Fibroblast of skin of abdomen (primary cell): ENCODE data around the gene C2CD4D. TPM values are rescaled to one million over a fixed set of nuclear protein-coding genes. Genes with fewer than 3 reads are reported as not detected.
A peak's percentile ranks its signal among the peaks of the same experiment; 100 is the strongest.
"Not testable (repeated sequence)": the region's sequence is repeated elsewhere in the genome, so short reads cannot be mapped to it uniquely, and the experiment has no call there.

Experiments
- DNase-seq: peaks from one replicate; pipeline ENCODE4 v3.0.0-alpha.2; 2013
- polyA plus RNA-seq, 2 experiments: library from polyadenylated mRNA; unstranded; fragments of 120-200 nt; gene quantifications; one replicate each; pipeline ENCODE4 v1.2.1, GENCODE V29; 2013; ENCODE audit not compliant: insufficient read length in 2 of 2

The C2CD4D gene
- polyA plus RNA-seq (2013, experiment 1 of 2; ENCODE audit: insufficient read length), result not detected
- not detected for polyA plus RNA-seq (2013, experiment 2 of 2; ENCODE audit: insufficient read length)

DNA sequence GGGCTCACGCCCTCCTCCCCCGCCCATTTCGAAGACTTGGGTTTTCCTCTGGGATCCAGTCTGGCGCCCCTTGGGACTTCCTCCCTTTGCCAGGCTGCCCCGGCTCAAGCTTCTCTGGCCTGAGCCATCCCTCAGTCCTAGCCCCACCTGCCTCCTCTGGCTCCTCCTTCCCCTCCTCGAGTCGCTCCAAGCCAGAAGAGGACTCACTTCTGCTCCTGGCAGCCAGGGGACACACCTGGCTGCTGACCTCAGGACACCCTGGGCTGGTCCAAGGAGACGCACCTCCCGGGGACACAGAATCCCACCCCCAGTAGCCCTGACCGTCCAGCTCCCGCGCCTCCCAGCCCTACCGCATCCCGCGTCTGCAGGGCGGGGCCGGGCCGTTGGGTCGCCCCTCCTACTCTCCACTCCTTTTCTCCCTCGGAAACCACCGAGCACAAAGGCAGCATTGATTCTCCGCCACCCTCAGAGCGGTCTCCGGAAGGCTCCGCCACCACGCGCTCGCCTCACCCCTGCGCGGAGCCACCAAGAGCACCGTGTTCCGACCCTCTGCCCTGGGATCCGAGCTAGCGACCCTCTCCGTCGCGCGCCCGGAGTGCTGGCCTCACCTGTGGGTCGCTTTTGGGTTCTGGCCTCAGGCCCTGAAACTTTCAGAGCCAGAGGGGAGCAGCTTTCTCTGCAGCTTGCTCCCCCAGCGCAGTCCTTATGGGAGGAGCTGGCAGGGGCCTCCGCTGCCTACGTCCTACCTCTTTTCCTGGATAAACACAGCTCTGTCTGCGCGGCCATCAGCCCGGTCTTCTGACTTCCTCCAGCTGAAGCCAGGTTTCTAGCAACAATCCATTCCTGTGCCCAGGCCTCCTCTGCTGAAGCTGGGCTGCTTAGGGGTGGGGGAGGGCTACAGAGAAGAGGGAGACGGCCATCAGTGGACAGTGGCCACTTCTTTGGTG, at the start of gene C2CD4D:
C2CD4D (minus strand) TSS at position 364 of the 947 bp plus-strand sequence. CDS start 831 bp downstream, outside the sequence.
- DNase-seq, result no peak

DNA sequence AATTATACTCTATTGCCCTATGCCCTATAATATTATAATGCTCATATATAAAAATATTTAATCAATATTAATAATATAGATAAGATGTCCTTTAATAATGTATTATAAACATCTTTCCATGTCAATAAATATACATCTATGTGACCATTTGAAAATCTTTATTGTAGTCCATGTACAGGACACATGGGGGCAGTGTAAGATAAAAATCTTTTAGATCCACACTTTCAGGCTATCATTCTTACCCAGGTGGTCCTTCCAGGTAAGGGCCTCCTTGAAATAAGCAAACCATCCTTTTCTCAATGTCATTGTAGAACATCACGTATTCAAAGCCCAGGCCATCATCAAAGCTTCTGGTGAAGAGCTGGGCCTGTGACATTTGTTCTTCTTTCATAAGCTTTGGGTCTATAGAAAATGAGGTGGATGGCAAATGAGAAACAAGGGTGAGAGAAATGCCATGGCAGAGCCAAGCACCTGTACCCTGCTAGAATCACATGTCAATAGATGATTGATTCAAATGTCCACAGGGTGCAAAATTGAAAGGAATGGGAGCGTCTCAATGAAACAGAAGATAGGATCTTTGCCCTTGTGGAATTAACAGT, 49.5 kb upstream of the C2CD4D start:
- no peak for DNase-seq

DNA sequence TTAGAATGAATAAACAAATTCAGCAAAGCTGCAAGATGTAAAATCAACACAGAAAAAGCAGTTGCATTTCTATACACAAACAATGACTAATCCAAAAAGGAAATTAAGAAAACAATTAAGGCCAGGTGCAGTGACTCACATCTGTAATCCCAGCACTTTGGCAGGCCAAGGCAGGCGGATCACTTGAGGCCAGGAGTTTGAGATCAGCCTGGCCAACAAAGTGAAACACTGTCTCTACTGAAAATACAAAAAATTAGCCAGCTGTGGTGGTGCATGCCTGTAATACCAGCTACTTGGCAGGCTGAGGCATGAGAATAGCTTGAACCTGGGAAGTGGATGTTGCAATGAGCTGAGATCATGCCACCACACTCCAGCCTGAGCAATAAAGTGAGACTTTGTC, 47.4 kb upstream of the C2CD4D start:
- peak; percentile 25 for DNase-seq

DNA sequence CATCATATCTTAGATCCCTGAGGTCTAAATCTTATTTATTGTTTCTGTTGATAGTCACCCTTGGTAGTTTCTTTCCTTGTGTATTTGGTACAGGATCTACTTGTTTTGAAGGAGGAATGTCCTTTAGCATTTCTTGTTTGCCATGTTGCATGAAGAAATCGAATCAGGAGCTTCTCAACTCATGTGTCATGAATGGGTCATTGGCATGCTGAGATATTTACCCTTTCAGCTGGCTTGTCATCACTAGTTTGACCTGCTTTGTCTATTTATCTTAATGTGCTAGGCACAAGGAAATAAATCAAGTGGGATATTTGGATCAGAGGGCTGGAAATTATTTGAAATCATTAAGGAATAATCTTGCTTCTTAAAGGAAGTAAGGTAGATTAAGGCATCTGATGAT, 45.9 kb upstream of the C2CD4D start:
- no peak for DNase-seq

DNA sequence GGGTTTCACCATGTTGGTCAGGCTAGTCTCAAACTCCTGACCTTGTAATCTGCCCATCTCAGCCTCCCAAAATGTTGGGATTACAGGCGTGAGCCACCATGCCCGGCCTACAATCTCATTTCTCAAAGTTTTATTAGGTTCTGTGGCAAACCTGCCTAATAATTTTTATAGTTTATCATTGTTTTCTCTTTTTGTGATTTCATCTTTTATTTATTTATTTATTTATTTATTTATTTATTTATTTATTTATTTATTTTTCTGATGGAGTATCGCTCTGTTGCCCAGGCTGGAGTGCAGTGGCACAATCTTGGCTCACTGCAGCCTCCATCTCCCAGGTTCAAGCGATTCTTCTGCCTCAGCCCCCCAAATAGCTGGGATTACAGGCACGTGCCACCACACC, 45.3 kb upstream of the C2CD4D start:
- not testable (repeated sequence) for DNase-seq

DNA sequence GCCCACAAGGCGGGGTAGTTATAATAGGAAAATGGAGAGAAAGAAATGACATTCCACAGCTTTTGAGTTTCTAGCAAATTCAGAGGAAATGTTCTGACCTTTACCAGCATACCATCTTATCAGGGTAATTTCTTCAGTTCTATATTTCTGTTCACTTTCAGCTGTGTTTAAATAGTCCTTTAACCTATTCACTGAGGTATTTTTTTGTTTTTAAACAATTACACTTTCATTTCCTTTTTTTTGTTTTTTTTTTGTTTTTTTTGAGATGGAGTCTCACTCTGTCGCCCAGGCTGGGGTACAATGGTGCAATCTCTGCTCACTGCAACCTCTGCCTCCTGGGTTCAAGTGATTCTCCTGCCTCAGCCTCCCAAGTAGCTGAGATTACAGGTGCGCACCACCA, 44.8 kb upstream of the C2CD4D start:
- not testable (repeated sequence) for DNase-seq

DNA sequence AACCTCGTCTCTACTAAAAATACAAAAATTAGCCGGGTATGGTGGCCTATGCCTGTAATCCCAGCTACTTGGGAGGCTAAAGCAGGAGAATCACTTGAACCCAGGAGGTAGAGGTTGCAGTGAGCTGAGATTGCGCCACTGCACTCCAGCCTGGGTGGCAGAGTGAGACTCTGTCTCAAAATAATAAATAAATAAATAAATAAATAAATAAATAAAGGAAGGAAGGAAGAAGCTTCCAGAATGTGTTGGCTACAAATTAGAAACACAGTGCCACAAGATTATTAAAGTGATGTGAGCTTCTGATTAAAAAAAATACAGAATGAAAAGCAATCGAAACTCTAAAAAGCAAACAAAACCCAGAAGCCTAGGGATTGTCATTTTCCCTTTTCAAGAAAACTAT, 44.3 kb upstream of the C2CD4D start:
- not testable (repeated sequence) for DNase-seq

DNA sequence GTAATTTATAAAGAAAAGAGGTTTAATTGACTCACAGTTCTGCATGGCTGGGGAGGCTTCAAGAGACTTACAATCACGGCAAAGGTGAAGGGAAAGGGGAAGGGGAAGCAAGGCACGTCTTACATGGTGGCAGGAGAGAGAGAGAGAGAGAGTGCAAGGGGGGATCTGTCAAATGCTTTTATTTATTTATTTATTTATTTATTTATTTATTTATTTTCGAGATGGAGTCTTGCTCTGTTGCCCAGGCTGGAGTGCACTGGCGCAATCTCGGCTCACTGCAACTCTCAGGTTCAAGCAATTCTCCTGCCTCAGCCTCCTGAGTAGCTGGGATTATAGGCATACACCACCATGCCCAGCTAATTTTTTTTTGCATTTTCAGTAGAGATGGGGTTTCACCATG, 43.3 kb upstream of the C2CD4D start:
- not testable (repeated sequence) for DNase-seq

DNA sequence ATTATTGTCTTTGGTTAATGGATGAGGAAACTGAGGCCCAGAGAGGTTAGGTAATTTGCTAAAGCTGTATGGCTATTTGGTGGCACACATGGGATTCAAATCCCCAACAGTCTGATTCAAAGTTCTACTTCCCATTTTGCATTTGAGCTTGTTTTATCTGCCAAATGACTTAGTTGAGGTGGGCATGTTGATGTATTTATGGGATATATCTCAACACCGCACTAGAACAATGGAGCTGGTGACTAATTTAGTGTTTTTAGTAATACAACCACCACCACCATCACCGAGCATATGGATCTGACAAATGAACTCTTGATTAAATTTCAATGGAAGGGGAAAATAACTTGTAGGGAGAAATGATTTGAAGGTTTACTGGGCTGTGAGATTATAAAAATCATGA, 42.8 kb upstream of the C2CD4D start:
- no peak for DNase-seq

DNA sequence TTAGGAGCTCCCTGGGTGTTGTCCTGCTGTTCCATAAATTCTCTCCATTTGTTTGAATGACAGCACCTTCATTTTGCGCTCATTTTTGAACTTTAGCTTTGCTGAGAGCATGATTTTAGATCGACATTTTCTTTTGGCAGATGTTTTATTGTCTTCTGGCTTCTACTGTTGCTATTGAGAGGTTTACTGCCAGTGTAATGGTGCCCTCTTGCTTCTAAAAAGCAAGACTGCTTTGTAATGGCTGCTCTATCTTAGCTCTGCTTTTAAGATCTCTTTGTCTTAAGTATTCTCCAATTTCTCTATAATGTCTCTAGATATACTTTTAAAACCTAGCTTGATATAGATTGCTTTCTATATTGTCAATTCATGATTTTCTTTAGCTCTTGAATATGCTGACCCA, 41.9 kb upstream of the C2CD4D start:
- DNase-seq, result no peak

DNA sequence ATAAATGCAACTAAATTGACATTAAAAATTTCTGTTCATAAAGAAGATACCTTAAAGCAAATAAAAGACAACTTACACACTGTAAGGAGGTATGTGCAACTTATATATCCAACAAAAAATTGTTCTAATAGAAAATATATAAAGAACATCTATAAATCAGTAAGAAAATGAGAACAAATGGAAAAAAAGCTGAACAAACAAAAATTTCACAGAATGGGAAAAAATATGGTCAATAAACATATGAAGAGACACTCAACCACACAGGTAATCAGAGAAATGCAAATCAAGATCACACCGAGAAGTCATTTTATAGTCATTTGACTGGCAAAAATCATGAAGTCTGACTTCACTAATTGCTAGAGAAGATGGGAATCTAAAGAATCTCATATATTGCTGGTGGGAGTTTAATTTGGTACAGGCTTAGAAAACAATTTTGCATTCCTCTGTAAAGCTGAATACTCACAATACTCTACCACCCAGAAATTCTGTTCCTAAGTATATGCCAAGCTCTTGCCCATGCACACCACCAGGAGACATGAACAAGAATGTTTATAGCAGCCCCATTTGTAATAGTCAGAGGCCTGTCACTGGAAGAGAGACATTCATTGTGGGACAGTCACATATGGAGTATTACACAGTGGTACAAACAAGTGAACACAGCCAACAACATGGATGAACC, 35.9 kb upstream of the C2CD4D start:
- DNase-seq, result no peak

DNA sequence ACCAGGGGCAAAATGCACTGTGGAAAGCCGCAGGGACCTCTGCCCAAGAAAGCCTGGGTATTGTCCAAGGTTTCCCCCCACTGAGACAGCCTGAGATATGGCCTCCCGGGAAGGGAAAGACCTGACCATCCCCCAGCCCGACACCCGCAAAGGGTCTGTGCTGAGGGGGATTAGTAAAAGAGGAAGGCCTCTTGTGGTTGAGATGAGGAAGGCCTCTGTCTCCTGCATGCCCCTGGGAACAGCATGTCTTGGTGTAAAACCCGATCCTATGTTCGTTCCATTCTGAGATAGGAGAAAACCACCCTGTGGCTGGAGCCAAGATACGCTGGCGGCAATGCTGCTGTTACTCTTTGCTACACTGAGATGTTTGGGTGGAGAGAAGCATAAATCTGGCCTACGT, 33.2 kb upstream of the C2CD4D start:
- not testable (repeated sequence) for DNase-seq

DNA sequence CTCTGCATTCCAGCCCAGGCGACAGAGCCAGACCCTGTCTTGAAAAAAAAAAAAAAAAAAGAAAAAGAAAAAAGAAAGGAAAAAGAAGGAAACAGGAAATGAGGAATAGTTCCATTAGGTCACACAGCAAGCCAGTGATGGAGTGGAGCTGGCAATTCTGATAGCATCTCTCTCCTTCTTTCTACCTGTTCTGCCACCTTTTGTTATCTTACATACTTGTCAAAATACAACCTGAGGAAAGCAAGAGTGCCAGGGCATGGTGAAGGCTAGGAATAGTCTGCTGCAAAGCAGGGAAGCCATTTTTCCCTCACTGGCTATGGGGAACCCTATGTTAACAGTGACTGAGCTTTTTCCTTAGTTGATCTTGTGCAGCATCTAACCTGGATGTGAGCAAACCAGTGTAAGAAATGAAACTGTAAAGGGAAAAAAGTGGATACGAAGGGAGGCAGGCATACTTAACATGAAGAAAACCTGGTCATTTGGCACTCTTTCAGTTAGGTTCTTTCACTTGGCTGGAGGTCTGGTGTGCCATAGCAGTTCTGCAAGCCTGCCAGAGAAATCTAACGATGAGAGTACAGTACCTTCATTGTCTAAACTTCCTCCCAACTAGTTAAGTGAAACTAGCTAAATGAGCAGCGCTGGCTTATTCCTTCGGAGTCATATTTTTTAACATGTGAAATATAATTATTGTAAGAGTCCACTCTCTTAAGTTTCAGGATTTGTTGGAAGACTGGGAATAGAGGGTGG, 31.8 kb upstream of the C2CD4D start:
- no peak for DNase-seq

DNA sequence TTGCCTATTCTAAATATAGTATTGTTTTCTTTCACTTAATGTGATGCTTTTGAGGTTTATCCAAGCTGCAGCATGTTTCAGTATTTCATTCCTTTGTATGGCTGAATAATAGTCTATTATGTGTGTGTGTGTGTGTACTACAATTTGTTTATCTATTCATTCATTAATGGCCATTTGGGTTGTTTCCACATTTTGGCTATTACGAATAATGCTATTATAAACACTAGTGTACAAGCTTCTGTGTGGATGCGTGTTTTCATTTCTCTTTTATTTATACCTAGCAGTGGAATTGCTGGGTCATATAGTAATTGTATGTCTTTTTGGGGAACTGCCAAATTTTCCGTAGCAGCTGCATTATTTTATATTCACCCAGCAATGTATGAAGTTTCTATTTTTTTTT, 28.9 kb upstream of the C2CD4D start:
- DNase-seq, result no peak

DNA sequence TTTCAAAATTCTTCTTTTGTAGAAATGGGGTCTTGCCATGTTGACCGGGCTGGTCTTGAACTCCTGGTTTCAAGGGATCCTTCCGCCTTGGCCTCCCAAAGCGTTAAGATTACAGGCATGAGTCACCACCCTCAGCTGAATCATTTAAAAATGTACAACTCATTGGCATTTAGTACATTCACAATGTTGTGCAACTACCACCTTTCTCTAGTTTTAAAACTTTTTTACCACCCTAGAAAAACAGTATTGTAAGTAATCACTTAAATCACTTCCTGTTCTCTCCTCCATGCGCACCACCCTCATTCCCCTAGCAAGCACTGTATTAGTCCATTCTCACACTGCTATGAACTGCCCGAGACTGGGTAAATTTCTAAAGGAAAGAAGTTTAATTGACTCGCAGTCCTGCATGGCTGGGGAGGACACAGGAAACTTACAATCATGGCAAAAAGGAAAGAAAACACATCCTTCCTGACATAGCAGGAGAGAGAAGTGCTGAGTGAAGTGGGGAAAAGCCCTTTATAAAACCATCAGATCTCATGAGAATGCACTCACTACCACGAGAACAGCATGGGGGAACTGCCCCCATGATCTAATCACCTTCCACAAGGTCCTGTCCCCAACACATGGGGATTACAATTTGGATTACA, 28.3 kb upstream of the C2CD4D start:
- peak; percentile 38 for DNase-seq

DNA sequence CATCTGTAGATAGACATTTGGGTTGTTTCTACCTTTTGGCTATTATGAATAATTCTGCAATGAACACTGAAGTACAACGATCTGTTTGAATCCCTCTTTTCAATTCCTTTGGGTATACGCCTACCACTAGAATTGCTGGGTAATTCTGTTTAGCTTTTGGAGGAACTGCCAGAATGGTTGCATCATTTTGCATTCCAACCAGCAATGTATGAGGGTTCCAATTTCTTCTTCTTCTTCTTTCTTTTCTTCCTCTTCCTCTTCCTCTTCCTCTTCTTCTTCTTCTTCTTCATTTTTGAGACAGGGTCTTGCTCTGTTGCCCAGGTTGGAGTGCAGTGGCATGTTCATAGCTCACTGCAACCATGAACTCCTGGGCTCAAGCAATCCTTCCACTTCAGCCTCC, 27.7 kb upstream of the C2CD4D start:
- no peak for DNase-seq

DNA sequence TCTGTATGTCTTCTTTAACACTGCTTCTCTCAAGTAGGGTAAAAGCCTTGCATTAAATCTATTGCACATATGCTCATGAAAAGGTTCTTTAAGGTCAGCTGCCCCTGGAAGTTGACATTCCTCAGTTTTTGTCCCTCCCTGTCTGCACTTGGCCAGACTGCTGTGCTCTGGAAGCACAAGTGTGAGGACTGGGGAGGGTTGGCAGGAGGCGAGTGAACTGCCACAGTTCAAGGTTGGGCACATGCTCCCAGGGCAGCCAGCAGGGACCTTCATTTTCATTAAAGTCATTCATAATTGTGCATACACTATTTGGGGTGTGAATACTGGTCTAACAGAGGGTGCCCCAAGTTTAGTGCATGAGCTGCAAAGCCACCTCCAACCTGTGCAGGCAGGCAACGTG, 24.8 kb upstream of the C2CD4D start:
- no peak for DNase-seq

DNA sequence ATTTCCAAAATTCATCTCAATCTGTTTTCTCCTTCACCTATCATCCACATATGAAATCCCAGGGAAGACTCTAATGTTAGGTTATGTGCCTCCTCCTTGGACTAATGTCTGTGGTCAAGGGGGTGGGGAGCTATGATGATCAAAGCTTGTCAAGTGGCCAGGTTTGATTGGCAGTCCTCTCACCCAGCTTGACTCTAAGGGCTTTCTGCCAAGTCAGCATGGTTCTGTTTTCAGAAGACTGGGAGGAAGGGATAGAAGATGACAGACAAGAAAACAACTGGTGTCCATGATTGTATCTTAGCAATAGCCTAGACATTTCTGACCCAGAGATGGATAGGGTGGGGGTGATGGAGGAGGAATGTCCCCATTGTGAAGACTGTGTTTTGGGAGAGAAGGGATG, 23.0 kb upstream of the C2CD4D start:
- DNase-seq, result no peak

DNA sequence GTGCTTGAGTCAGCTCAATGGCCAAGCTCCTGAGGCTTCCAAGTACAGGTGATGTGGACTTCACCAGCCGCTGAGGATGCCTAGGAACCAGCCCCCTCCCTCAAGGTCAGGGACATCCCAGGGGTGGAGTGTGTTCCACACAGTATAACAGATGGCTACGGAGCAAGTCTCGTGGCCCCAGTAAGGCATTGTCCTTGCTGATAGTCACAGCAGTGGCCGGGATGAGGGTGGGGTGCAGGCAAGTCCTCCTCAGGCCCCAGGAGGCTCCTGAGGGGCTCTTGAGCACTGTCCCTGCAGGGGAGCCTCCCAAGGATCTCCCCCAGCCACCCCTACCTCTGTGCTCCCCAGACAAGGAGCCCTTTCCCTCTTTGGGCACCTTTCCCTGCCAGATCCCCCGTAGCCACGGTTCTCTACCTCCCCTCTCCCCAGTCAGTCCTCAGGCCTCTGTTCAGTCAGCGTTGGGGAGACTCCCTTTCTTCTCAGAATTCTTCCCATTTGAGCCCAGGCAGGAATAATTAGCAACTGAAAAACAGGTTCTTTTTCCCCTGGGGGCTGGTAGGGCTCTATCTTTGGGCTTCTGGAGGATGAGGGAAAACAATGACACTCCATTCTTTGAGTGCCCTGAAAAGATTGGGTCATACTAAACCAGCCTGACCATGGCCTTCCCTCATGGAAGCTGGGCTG, 21.0 kb upstream of the C2CD4D start:
- no peak for DNase-seq

DNA sequence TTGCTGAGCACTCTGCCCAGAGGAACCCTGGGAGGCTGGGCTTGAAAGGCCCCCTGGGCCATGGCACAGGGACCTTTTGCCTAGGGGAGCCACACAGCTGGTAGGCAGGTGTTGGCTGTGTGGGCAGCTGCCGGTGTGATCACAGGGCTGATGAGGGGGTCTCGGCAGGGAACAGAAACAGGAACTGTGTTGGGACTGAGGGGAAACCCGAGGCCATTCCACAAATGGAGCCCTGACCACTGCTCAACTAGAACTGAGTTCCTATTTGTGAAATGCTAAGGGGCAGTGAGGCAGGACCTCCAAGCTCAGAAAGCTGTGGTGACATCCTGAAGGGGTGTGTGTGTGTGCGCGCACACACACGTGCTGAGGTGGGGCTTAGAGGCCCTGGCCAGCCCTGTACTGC, 20.3 kb upstream of the C2CD4D start:
- no peak for DNase-seq

DNA sequence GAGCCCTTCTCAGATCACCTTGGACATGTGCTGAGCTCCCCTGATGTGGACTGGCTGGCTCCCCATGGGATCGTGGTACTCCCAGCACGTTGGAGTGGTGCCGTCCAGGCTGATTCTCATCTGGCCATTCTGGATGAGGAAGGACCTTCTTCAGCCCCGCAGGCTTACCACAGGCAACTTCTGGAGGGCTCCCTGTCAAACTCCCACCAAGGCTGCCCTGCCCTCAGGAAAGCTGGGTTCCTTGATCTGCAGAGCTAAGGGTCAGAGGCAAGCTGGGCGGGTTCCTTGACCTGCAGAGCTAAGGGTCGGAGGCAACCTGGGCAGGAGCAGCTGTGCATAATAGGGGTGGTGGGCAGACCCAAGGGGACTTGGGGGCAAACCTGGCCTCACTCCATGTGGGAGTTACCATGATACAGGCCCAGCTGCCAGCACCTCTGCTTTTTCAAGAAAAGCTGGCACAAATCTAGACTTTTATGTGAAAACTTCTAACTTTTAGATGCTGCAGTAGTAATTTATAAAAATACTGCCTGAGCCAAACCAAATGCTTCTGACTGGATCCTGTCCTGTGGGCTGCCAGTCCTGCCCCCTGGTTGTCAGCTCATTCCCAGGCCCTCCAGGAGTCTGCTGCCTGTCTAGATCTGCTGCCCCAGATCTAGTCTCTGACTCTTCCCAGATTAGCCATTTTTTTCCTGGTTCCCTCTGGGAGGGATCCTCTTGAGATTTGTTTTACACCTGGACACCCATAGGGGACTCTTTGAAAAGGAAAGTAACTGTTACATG, 19.5 kb upstream of the C2CD4D start:
- DNase-seq, result no peak
